Thymus (tissue), 11 donors: ENCODE results near the gene MAFG. TPM values are rescaled to one million over a fixed set of nuclear protein-coding genes. Genes with fewer than 3 reads are reported as not detected.
"Not testable (repeated sequence)": the region's sequence is repeated elsewhere in the genome, so short reads cannot be mapped to it uniquely, and the experiment has no call there.

Experiments
- DNase-seq, 9 donors: peaks; one replicate each; pipeline ENCODE4 v3.0.0-alpha.2; 2013; ENCODE audit warnings: low spot score in 9 of 9, low read depth in 6 of 9, missing footprints in 1 of 9
- H3K27ac ChIP-seq, 2 donors: one replicate each; pipeline ENCODE4 v1.5.1; 2013; ENCODE audit warnings: control low read depth in 1 of 2, low read depth in 1 of 2, low read length in 1 of 2, mild to moderate bottlenecking in 1 of 2, moderate library complexity in 1 of 2
- H3K27me3 ChIP-seq, 2 donors: one replicate each; pipeline ENCODE4 v1.5.1; 2013; ENCODE audit warnings: low read length in 1 of 2; ENCODE audit not compliant: control insufficient read depth in 2 of 2, insufficient read depth in 1 of 2
- H3K36me3 ChIP-seq, 2 donors: one replicate each; pipeline ENCODE4 v1.5.1; 2013; ENCODE audit warnings: low read length in 1 of 2, mild to moderate bottlenecking in 1 of 2, moderate library complexity in 1 of 2; ENCODE audit not compliant: control insufficient read depth in 2 of 2, insufficient read depth in 2 of 2
- H3K4me1 ChIP-seq, 2 donors: one replicate each; pipeline ENCODE4 v1.5.1; 2013; ENCODE audit warnings: low read length in 2 of 2; ENCODE audit not compliant: control insufficient read depth in 2 of 2, insufficient read depth in 2 of 2
- H3K4me3 ChIP-seq, 2 donors: one replicate each; pipeline ENCODE4 v1.5.1; 2013; ENCODE audit warnings: low read length in 2 of 2, control low read depth in 1 of 2, mild to moderate bottlenecking in 1 of 2
- H3K9me3 ChIP-seq, 2 donors: one replicate each; pipeline ENCODE4 v1.5.1; 2013; ENCODE audit warnings: low read length in 1 of 2, mild to moderate bottlenecking in 1 of 2; ENCODE audit not compliant: control insufficient read depth in 2 of 2, insufficient read depth in 1 of 2
- WGBS: extraction: QIAGEN DNeasy Blood & Tissue Kit; methylation state at CpG from one replicate; pipeline ENCODE4 v1.1.7; 2013; 5-methylcytosine and 5-hydroxymethylcytosine counted together
- polyA plus RNA-seq: library from polyadenylated mRNA; stranded (reverse); fragments of 200-250 nt; gene quantifications from one replicate; pipeline ENCODE4 v1.2.3, GENCODE V29; 2013
- total RNA-seq: library from RNA; stranded (reverse); fragments of 120-200 nt; gene quantifications from one replicate; pipeline ENCODE4 v1.2.4, GENCODE V29; 2013
- donor health status: healthy.

The MAFG gene
- total and polyA plus RNA-seq, 2 donors = 6.0 to 7.3 TPM

DNA sequence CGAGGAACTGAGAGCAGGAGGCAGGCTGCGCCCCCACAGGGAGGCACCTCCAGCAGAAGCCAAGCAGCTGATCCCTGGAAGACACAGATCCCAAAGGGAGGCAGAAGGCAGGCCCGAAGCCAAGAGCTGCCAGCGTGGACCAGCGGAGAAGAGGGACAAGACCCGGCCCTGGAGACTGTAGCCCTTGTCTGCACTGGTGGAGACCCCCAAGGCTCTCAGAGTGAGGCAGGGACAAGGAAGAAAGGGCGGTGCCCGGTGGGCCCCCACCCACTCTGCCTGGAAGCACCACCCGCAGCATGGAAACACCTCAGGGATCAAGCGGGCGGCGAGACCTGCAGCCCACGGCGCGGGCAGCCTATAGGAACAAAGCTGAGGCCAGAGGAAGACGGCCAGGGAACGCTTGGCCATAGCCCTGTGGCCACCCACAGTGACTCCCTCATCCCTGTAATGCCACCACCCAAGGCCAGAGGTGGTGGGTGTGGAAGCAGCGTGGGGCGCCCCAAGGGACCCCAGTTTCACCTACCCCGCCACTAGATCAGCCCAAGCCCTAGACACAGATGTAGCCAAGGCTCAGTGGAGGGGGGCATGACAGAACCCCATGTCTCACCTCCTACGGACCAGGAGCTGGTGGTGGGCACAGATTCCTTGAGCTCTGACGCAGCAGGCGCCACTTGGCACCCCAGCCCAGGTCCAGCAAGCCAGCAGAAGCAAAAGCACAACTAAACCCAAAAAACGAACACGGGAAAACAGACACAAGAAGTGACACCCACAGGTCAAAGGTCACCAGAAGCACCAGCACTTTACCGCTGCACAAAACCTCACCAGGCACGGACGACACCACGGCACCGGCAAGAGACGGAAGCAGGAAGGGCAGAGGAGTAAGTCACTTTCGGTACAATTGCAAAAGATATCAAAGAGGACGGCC lies 6.7 kb downstream of the MAFG start:
- Histone ChIP-seq H3K9me3 (no peaks in the 10 kb centered on the region), H3K4me3 (no peak overlapping the region), H3K36me3 (peaks cover 22 to 25% of the 10 kb centered on the region in 2 donors), H3K4me1 (peaks cover 32 to 40% of the 10 kb centered on the region in 2 donors), H3K27me3 (peaks cover 0 to 8% of the 10 kb centered on the region in 2 donors), H3K27ac (no peak overlapping the region)
- DNase-seq = no peak
- WGBS = 98% methylated on average over 33 of the region's 33 CpGs

GRCh38 chr17:81918832-81919545 lies 8.5 kb downstream of the MAFG start:
- H3K27ac ChIP-seq = no peak overlapping the region
- DNase-seq = no peak
- H3K4me3 ChIP-seq = no peak overlapping the region
- H3K9me3 ChIP-seq = no peaks in the 10 kb centered on the region
- WGBS = 84% methylated on average over 15 of the region's 15 CpGs
- peaks cover 40 to 44% of the 10 kb centered on the region in 2 donors for H3K36me3 ChIP-seq
- H3K4me1 ChIP-seq = peaks cover 19 to 24% of the 10 kb centered on the region in 2 donors
- peaks cover 0 to 6% of the 10 kb centered on the region in 2 donors for H3K27me3 ChIP-seq

DNA sequence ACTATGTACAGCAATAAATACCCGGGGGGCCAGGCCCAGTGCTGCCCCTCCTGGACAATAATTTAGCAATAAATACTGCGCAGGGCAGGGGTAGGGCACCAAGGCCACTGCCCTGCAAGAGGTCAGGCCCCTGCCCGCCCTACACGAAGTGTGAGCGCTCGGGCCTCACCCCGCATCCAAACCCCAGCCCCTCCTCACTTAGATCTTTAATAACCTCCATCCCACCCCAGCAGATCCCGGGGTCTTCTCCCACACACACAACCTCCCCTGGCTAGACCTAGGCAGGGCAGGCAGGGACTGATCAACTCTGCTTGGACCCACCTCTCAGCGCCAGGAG lies 9.2 kb downstream of the MAFG start:
- Histone ChIP-seq H3K27ac (peak overlapping the region; percentile 55 to 75), H3K4me1 (peaks cover 12 to 17% of the 10 kb centered on the region in 2 donors)

DNA sequence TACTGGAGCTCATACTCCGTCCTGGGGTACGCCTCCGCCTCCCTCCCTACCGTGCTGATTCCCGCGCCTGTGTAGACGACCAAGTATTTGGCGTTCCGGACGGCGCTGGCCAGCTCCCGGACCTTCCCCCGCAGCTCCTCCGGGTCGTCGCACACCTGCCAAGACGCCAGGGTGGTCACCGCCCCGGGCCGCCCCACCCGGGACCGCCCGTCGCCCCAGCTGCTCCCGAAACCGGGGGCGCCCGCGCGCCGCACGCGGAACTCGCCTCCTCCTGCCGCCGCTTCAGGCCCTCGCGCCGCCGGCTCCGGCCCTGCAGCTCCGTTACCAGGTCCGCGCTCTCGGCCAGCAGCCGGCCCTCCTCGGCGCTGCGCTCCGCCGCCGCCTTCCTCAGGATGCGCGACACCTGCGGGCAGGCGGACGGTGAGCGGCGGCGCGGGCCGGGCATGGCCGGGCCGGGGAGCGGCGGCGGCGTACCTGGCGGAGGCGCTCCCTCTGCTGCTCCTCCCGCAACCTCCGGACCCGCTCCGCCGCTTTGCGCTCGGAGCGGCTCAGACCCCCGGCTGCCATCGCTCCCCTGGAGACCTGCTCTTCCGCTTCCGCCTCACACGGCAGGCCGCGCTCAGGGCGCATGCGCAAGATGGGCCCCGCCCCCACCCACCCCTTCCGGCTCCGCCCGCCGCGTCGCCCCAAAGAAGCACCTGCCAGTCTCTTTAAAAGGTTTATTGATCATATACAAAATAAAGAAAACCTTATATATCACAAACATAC lies 9.8 kb downstream of the MAFG start, which contains the start of gene SIRT7:
SIRT7 (minus strand) TSS at position 612 of the 768 bp plus-strand sequence; CDS start at position 567, 45 bp downstream.
- Histone ChIP-seq H3K27me3 (no peaks in the 10 kb centered on the region), H3K4me3 (peak within 1 kb of the TSS; percentile 59 to 89), H3K27ac (peak within 1 kb of the TSS; percentile 55 to 75), H3K4me1 (peaks cover 12 to 15% of the 10 kb centered on the region in 2 donors), H3K36me3 (peaks cover 51% of the 10 kb centered on the region in 2 donors), H3K9me3 (no peaks in the 10 kb centered on the region)
- under 1% methylated on average over 94 of the region's 94 CpGs for WGBS
- peak; percentile 43 to 92 (median 79) for DNase-seq

More for the DNA sequence above, 9.2 kb downstream of the MAFG start:
- DNase-seq, H3K9me3 ChIP-seq, H3K27me3 ChIP-seq: not testable (repeated sequence)
- 58% methylated on average over 9 of the region's 9 CpGs for WGBS
- H3K4me3 ChIP-seq = peak overlapping the region; percentile 59 to 89
- H3K36me3 ChIP-seq = peaks cover 47 to 51% of the 10 kb centered on the region in 2 donors

DNA sequence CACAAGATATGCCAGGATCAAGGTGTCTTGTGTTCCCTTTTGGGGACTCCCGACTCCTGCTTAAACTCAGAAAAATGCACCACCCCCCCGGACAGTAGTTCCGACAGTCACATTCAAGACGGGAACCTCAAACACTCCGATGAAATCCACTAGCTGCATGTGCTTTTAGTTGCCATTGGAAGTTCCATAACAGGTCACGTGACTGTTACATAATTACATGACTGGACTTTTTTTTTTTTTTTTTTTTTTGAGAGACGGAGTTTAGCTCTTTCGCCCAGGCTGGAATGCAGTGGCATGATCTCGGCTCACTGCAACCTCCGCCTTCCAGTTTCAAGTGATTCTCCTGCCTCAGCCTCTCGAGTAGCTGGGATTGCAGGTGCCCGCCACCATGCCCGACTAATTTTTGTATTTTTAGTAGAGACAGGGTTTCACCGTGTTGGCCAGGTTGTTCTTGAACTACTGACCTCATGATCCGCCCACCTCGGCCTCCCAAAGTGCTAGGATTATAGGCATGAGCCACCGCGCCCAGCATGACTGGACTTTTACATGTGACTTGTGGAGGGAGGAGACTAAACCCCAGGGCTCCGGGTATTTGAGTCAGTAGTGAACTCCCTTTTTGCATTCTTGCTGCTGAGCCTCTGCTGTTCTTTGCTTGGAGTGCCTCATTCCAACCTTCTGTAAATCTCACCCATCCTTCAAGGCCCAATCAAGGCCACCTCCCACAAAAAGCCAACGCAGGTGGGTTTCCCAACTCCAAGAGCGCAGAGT lies 11.1 kb downstream of the MAFG start:
- WGBS = 91% methylated on average over 21 of the region's 21 CpGs
- Histone ChIP-seq H3K27ac (no peak overlapping the region), H3K36me3 (peaks cover 48 to 53% of the 10 kb centered on the region in 2 donors), H3K27me3 (no peaks in the 10 kb centered on the region), H3K9me3 (peaks cover 0 to 4% of the 10 kb centered on the region in 2 donors), H3K4me1 (peaks cover 15 to 20% of the 10 kb centered on the region in 2 donors), H3K4me3 (peak overlapping the region in 1 of 2 donors; percentile 89)
- no peak for DNase-seq

GRCh38 chr17:81915331-81915730 lies 12.2 kb downstream of the MAFG start:
- peaks cover 0 to 4% of the 10 kb centered on the region in 2 donors for H3K9me3 ChIP-seq
- WGBS = 97% methylated on average over 12 of the region's 12 CpGs
- H3K27me3 ChIP-seq = peaks cover 0 to 5% of the 10 kb centered on the region in 2 donors
- no peak overlapping the region for H3K27ac ChIP-seq
- DNase-seq = no peak
- peaks cover 19 to 26% of the 10 kb centered on the region in 2 donors for H3K4me1 ChIP-seq
- H3K36me3 ChIP-seq = peaks cover 40 to 53% of the 10 kb centered on the region in 2 donors
- H3K4me3 ChIP-seq = no peak overlapping the region

DNA sequence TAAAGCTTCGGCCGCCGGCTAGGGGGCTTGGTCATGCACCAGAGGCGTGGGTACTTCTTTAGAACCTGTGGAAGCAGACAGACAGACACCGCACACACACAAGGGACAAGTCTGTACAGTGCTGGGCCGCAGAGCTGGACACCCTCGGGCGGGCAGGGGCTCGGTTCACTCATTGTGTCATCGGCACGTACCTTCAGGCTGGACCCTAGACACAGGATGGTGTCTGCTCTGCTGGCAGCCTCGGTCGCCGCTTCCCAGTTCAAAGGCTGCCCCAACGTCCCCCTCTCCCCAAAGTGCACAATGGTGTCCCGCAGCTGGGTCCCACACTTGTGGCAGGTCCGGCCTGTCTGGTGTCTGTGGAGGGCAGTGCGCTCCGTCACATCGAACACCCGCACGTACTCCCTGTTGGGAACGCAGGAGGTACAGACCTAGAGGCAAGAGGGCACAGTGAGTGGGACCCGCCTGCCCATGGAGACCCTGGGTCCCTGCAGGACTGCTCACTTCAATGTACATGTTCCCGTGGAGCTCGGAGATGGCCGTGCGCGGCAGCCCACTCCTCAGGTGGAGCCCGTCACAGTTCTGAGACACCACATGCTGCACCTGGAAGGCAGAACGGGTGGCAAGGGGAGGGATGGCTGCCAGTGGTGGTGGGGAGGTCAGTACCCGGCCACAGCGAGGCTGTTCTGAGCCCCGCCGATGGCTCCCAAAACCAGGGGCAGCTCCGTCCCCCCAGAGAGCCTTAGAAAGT lies 13.3 kb downstream of the MAFG start:
- Histone ChIP-seq H3K9me3 (peaks cover 0 to 4% of the 10 kb centered on the region in 2 donors), H3K4me3 (no peak overlapping the region), H3K36me3 (peaks cover 37 to 48% of the 10 kb centered on the region in 2 donors), H3K4me1 (peaks cover 23 to 34% of the 10 kb centered on the region in 2 donors), H3K27ac (no peak overlapping the region), H3K27me3 (peaks cover 0 to 9% of the 10 kb centered on the region in 2 donors)
- 98% methylated on average over 36 of the region's 36 CpGs for WGBS
- DNase-seq = no peak
